Osteoblast (primary cell): ENCODE results near the gene AUTS2. TPM values are rescaled to one million over a fixed set of nuclear protein-coding genes. Genes with fewer than 3 reads are reported as not detected.

Source experiments
- DNase-seq: peaks from one replicate; pipeline ENCODE4 v3.0.0; 2011; ENCODE audit warnings: low spot score, mixed read lengths; ENCODE audit not compliant: insufficient read length; ENCODE audit errors: missing footprints
- H2AFZ ChIP-seq: 2 replicates; pipeline ENCODE4 v1.6.0; 2011; ENCODE audit warnings: mild to moderate bottlenecking, low read length
- H3K27ac ChIP-seq: 2 replicates; pipeline ENCODE4 v1.5.1; 2011; ENCODE audit warnings: mild to moderate bottlenecking, low read depth, low read length, moderate library complexity
- H3K27me3 ChIP-seq: 2 replicates; pipeline ENCODE4 v1.6.0; 2012; ENCODE audit warnings: mild to moderate bottlenecking, control low read depth, inconsistent platforms, low read length, moderate library complexity; ENCODE audit not compliant: insufficient read depth
- H3K36me3 ChIP-seq: 2 replicates; pipeline ENCODE4 v1.5.1; 2011; ENCODE audit warnings: mild to moderate bottlenecking, low read length, control low read depth, moderate library complexity; ENCODE audit not compliant: insufficient read depth
- H3K4me1 ChIP-seq: 2 replicates; pipeline ENCODE4 v1.5.1; 2011; ENCODE audit warnings: mild to moderate bottlenecking, low read length, control low read depth, moderate library complexity; ENCODE audit not compliant: insufficient read depth
- H3K4me2 ChIP-seq: 2 replicates; pipeline ENCODE4 v1.6.0; 2011; ENCODE audit warnings: mild to moderate bottlenecking, low read length; ENCODE audit not compliant: insufficient read depth
- H3K4me3 ChIP-seq: fragments of 200-600 bp; sonication (generic); 3 replicates; pipeline ENCODE4 v1.5.1; 2012; ENCODE audit warnings: mild to moderate bottlenecking, low read length, inconsistent platforms; ENCODE audit not compliant: insufficient read depth
- H3K79me2 ChIP-seq: 2 replicates; pipeline ENCODE4 v1.6.0; 2012; ENCODE audit warnings: mild to moderate bottlenecking, low read length, control low read depth, inconsistent platforms; ENCODE audit not compliant: insufficient read depth
- H3K9me3 ChIP-seq: 2 replicates; pipeline ENCODE4 v1.5.1; 2011; ENCODE audit warnings: low read depth, low read length, control low read depth
- H4K20me1 ChIP-seq: 2 replicates; pipeline ENCODE4 v1.6.0; 2012; ENCODE audit warnings: mild to moderate bottlenecking, low read length, control low read depth; ENCODE audit not compliant: insufficient read depth
- CTCF ChIP-seq: IDR thresholded peaks from 2 replicates; pipeline ENCODE4 v1.5.1; 2011; ENCODE audit warnings: mild to moderate bottlenecking, low read depth, low read length, moderate library complexity; ENCODE audit errors: extremely low read depth
- total RNA-seq: library from RNA; depleted of rRNA; stranded (reverse); fragments of >200 nt; gene quantifications from 2 replicates; pipeline ENCODE4 v1.2.3, GENCODE V29; 2012

The AUTS2 gene
- total RNA-seq, 1 donor = 15.2 TPM

- DNase-seq = no peak
- TF ChIP-seq CTCF = no peak
- Histone ChIP-seq H3K27ac (no peak overlapping the region), H3K4me1 (no peaks in the 10 kb centered on the region), H3K4me2 (no peak overlapping the region), H2AFZ (no peak overlapping the region), H3K4me3 (no peak overlapping the region), H3K79me2 (no peaks in the 10 kb centered on the region), H3K27me3 (no peaks in the 10 kb centered on the region), H4K20me1 (peaks cover 3% of the 10 kb centered on the region), H3K36me3 (no peaks in the 10 kb centered on the region), H3K9me3 (no peaks in the 10 kb centered on the region)
Observed at GRCh38 chr7:69889338-69889975, 291.2 kb downstream of the AUTS2 start.

GRCh38 chr7:69889976-69890351, 291.7 kb downstream of the AUTS2 start:
- Histone ChIP-seq H3K27me3 (no peaks in the 10 kb centered on the region), H3K4me2 (no peak overlapping the region), H4K20me1 (peaks cover 3% of the 10 kb centered on the region), H3K9me3 (no peaks in the 10 kb centered on the region), H3K4me1 (no peaks in the 10 kb centered on the region), H2AFZ (no peak overlapping the region), H3K4me3 (no peak overlapping the region), H3K79me2 (no peaks in the 10 kb centered on the region), H3K36me3 (no peaks in the 10 kb centered on the region), H3K27ac (no peak overlapping the region)
- no peak for TF ChIP-seq CTCF
- no peak for DNase-seq

GRCh38 chr7:69892790-69893189, 294.5 kb downstream of the AUTS2 start:
- Histone ChIP-seq H3K79me2 (no peaks in the 10 kb centered on the region), H2AFZ (no peak overlapping the region), H3K27me3 (no peaks in the 10 kb centered on the region), H3K4me2 (no peak overlapping the region), H3K4me1 (no peaks in the 10 kb centered on the region), H4K20me1 (peaks cover 3% of the 10 kb centered on the region), H3K36me3 (no peaks in the 10 kb centered on the region), H3K9me3 (no peaks in the 10 kb centered on the region), H3K27ac (no peak overlapping the region), H3K4me3 (no peak overlapping the region)
- DNase-seq = no peak
- no peak for TF ChIP-seq CTCF

- H3K4me3 ChIP-seq = no peak overlapping the region
- no peaks in the 10 kb centered on the region for H3K36me3 ChIP-seq
- H3K27me3 ChIP-seq = no peaks in the 10 kb centered on the region
- DNase-seq = no peak
- H3K4me1 ChIP-seq = no peaks in the 10 kb centered on the region
- peak; percentile 39 for TF ChIP-seq CTCF
- H4K20me1 ChIP-seq = peaks cover 6% of the 10 kb centered on the region
- no peak overlapping the region for H3K27ac ChIP-seq
- no peaks in the 10 kb centered on the region for H3K79me2 ChIP-seq
- H3K9me3 ChIP-seq = no peaks in the 10 kb centered on the region
- no peak overlapping the region for H3K4me2 ChIP-seq
- H2AFZ ChIP-seq = no peak overlapping the region
Observed at GRCh38 chr7:69893906-69894305, 295.6 kb downstream of the AUTS2 start.
